MCF 10A (cell line): Measurements from ENCODE around the gene USH2A. TPM values are rescaled to one million over a fixed set of nuclear protein-coding genes. Genes with fewer than 3 reads are reported as not detected.

Source experiments
- BruUV-seq: library from RNA; stranded (reverse); fragments of 400-500 nt; replicated peaks from 2 replicates; lab custom pipeline; 2021; lab: Mats Ljungman, UMichigan
- CTCF ChIA-PET: fragments of 300-600 bp; sonication (Branson Sonifier 250); formaldehyde crosslinking; extraction: SDS; loops from one replicate; lab custom pipeline; 2021; ENCODE audit warnings: antibody characterized with exemption, inconsistent platforms; lab: Yijun Ruan, JAX
- POLR2A ChIA-PET: fragments of 300-600, 350-650 bp; sonication (Branson Sonifier 250); formaldehyde crosslinking; extraction: SDS; loops from one replicate; lab custom pipeline; 2020; ENCODE audit warnings: antibody characterized with exemption, inconsistent platforms; lab: Yijun Ruan, JAX
- DNase-seq: peaks from one replicate; pipeline ENCODE4 v3.0.0-alpha.2; 2018; ENCODE audit not compliant: unreplicated experiment
- H3K27ac Mint-ChIP-seq: one replicate; pipeline ENCODE4 v1.8.0; 2022; ENCODE audit warnings: mild to moderate bottlenecking, low read depth, mixed read lengths; ENCODE audit not compliant: unreplicated experiment
- H3K27me3 Mint-ChIP-seq: one replicate; pipeline ENCODE4 v1.8.0; 2022; ENCODE audit warnings: mixed read lengths; ENCODE audit not compliant: insufficient read depth, unreplicated experiment
- H3K36me3 Mint-ChIP-seq: one replicate; pipeline ENCODE4 v1.8.0; 2022; ENCODE audit warnings: mild to moderate bottlenecking, moderate library complexity, mixed read lengths; ENCODE audit not compliant: insufficient read depth, unreplicated experiment
- H3K4me1 Mint-ChIP-seq: one replicate; pipeline ENCODE4 v1.8.0; 2022; ENCODE audit warnings: mixed read lengths; ENCODE audit not compliant: insufficient read depth, unreplicated experiment
- H3K4me3 Mint-ChIP-seq: one replicate; pipeline ENCODE4 v1.8.0; 2022; ENCODE audit warnings: mild to moderate bottlenecking, moderate library complexity, mixed read lengths; ENCODE audit not compliant: unreplicated experiment
- H3K9me3 Mint-ChIP-seq: one replicate; pipeline ENCODE4 v1.8.0; 2022; ENCODE audit warnings: mixed read lengths; ENCODE audit not compliant: unreplicated experiment
- intact Hi-C: fragments of 100-400 bp; cut with micrococcal nuclease; formaldehyde crosslinking; loops from 2 replicates; pipeline ENCODE4 v1.14.1; 2022
- total RNA-seq: library from RNA; stranded (reverse); gene quantifications from 2 replicates; pipeline ENCODE4 v1.2.3, GENCODE V29; 2022
- TF ChIP-seq, protein P1 (sequence below): fragments of 200-600 bp; IDR thresholded peaks from one replicate; pipeline ENCODE4 v1.8.0; 2022; ENCODE audit warnings: antibody characterized with exemption, mild to moderate bottlenecking; ENCODE audit not compliant: unreplicated experiment

USH2A gene
- total RNA-seq, 1 experiment from 2014 or later, result not detected

GRCh38 chr1:215911406-215911968, 511.8 kb downstream of the USH2A start:
- intact Hi-C loops, result no loop called here
- no peaks in the 10 kb centered on the region for H3K4me1 Mint-ChIP-seq
- TF ChIP-seq, protein P1, sequence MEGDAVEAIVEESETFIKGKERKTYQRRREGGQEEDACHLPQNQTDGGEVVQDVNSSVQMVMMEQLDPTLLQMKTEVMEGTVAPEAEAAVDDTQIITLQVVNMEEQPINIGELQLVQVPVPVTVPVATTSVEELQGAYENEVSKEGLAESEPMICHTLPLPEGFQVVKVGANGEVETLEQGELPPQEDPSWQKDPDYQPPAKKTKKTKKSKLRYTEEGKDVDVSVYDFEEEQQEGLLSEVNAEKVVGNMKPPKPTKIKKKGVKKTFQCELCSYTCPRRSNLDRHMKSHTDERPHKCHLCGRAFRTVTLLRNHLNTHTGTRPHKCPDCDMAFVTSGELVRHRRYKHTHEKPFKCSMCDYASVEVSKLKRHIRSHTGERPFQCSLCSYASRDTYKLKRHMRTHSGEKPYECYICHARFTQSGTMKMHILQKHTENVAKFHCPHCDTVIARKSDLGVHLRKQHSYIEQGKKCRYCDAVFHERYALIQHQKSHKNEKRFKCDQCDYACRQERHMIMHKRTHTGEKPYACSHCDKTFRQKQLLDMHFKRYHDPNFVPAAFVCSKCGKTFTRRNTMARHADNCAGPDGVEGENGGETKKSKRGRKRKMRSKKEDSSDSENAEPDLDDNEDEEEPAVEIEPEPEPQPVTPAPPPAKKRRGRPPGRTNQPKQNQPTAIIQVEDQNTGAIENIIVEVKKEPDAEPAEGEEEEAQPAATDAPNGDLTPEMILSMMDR, result peak; percentile 28
- CTCF ChIA-PET, result interaction anchor here (0.6 to 0.9 kb wide), 2 partner anchors 8 to 231 kb away, joined by 3 to 4 read pairs; no protein-coding TSS in a partner anchor
- H3K4me3 Mint-ChIP-seq, result no peak overlapping the region
- peak; percentile 42 for DNase-seq
- BruUV-seq, result no TSS peak
- H3K27me3 Mint-ChIP-seq, result peaks cover 57% of the 10 kb centered on the region
- H3K9me3 Mint-ChIP-seq, result peaks cover 7% of the 10 kb centered on the region
- POLR2A ChIA-PET, result no interaction called here
- no peak overlapping the region for H3K27ac Mint-ChIP-seq
- no peaks in the 10 kb centered on the region for H3K36me3 Mint-ChIP-seq

- no peak overlapping the region for H3K4me3 Mint-ChIP-seq
- TF ChIP-seq, protein P1, result no peak
- peaks cover 86% of the 10 kb centered on the region for H3K27me3 Mint-ChIP-seq
- intact Hi-C loops, result no loop called here
- BruUV-seq, result no TSS peak
- ChIA-PET CTCF (no interaction called here), POLR2A (no interaction called here)
- H3K27ac Mint-ChIP-seq, result no peak overlapping the region
- H3K9me3 Mint-ChIP-seq, result no peaks in the 10 kb centered on the region
- no peaks in the 10 kb centered on the region for H3K4me1 Mint-ChIP-seq
- no peak for DNase-seq
- H3K36me3 Mint-ChIP-seq, result no peaks in the 10 kb centered on the region
These were observed 517.6 kb downstream of the USH2A start for GRCh38 chr1:215905493-215906115.

GRCh38 chr1:215900684-215901083, 522.6 kb downstream of the USH2A start:
- H3K27me3 Mint-ChIP-seq, result peaks cover 86% of the 10 kb centered on the region
- H3K9me3 Mint-ChIP-seq, result no peaks in the 10 kb centered on the region
- no peak overlapping the region for H3K27ac Mint-ChIP-seq
- no peaks in the 10 kb centered on the region for H3K4me1 Mint-ChIP-seq
- H3K4me3 Mint-ChIP-seq, result no peak overlapping the region
- ChIA-PET POLR2A (no interaction called here), CTCF (no interaction called here)
- no peak for DNase-seq
- TF ChIP-seq, protein P1, result no peak
- no TSS peak for BruUV-seq
- intact Hi-C loops, result no loop called here
- H3K36me3 Mint-ChIP-seq, result no peaks in the 10 kb centered on the region

GRCh38 chr1:215899901-215900300, 523.3 kb downstream of the USH2A start:
- TF ChIP-seq, protein P1, result no peak
- POLR2A ChIA-PET, result no interaction called here
- BruUV-seq, result no TSS peak
- H3K36me3 Mint-ChIP-seq, result no peaks in the 10 kb centered on the region
- DNase-seq, result no peak
- no peaks in the 10 kb centered on the region for H3K4me1 Mint-ChIP-seq
- H3K9me3 Mint-ChIP-seq, result no peaks in the 10 kb centered on the region
- no peak overlapping the region for H3K4me3 Mint-ChIP-seq
- no peak overlapping the region for H3K27ac Mint-ChIP-seq
- peaks cover 86% of the 10 kb centered on the region for H3K27me3 Mint-ChIP-seq
- CTCF ChIA-PET, result no interaction called here
- intact Hi-C loops, result no loop called here
